Spleen (tissue), 7 donors: Measurements from ENCODE around the gene TLCD3B.

Experiments
- CTCF ChIP-seq, 11 experiments: fragments of 200-600 bp in 7 of 11; fragments of 450-650 bp in 4 of 11; sonication (generic) in 4 of 11; IDR thresholded peaks in 8 of 11; conservative IDR thresholded peaks in 3 of 11; 1 replicate in 7 of 11; 2 replicates in 4 of 11; pipeline versions ENCODE4 v1.4.0 to v1.8.0; 2016 to 2021; ENCODE audit warnings: antibody characterized with exemption in 11 of 11, inconsistent platforms in 4 of 11, mild to moderate bottlenecking in 1 of 11
- POLR2AphosphoS5 ChIP-seq, 3 donors: sonication (generic); formaldehyde crosslinking; IDR thresholded peaks; one replicate each; pipeline ENCODE4 v1.5.1; 2017; ENCODE audit warnings: antibody characterized with exemption in 3 of 3
- donor health status: DM: no; HTN: no; CAD: no; lungs with moderate emphysema.
- donor health status: DM: no; HTN: no; CAD: no.
- donor health status: DM: no; HTN: no; CAD: no.

DNA sequence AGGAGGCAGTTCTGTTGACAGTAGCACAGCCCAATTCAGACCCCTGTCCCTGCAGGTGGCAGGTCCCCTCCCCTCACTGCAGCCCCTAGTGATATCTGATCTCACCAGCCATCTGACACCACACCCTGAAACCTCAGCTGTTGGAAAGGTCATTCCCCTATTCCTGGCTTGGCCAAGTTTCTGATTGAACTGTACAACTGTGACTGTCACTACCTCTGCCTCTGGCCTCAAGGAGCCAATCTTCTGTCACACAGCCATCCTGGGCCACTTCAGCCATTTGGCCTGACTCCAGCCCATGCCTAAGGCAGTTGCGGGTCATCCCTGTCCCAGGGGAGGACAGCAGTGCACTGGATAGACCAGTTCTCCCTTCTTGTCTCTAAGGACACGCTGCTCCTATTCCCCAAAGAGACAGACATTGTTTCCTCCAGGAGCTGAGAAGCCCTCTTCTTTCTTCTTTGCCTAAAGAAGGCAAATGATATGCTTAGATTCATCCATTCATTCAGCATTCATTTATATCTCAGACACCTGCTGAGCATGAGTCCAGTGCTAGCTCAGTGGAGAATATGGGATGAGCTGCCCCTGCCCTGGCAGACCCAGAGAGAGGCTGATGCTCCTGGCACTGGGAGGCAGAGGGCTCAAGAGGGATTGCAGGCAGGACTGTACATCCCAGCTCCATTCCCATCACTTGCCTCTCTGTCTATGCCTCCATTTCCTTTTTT is 29.9 kb upstream of the TLCD3B start:
- TF ChIP-seq CTCF (IDR thresholded peaks at IDR 0.05 in 8 of 11, conservative IDR thresholded peaks at IDR 0.05 in 3 of 11), result no peak
- TF ChIP-seq POLR2AphosphoS5 (IDR thresholded peaks at IDR 0.05), result no peak
